Ishikawa (cell line): Measurements from ENCODE around the gene PITPNM1.

Source experiments
- CEBPB ChIP-seq: IDR thresholded peaks from 2 replicates; pipeline ENCODE4 v1.6.1; 2012
- CREB1 ChIP-seq: IDR thresholded peaks from 2 replicates; pipeline ENCODE4 v1.6.1; 2012; ENCODE audit warnings: low read depth
- EGR1 ChIP-seq: IDR thresholded peaks from 2 replicates; pipeline ENCODE4 v1.6.1; 2012
- EP300 ChIP-seq: IDR thresholded peaks from 2 replicates; pipeline ENCODE4 v1.6.1; 2012; ENCODE audit warnings: borderline replicate concordance
- FOXM1 ChIP-seq: IDR thresholded peaks from 2 replicates; pipeline ENCODE4 v1.6.1; 2012; ENCODE audit warnings: low read depth, borderline replicate concordance
- MAX ChIP-seq: IDR thresholded peaks from 2 replicates; pipeline ENCODE4 v1.6.1; 2012
- NFIC ChIP-seq: IDR thresholded peaks from 2 replicates; pipeline ENCODE4 v1.6.1; 2012
- RAD21 ChIP-seq: IDR thresholded peaks from 2 replicates; pipeline ENCODE4 v1.6.1; 2012; ENCODE audit warnings: low read depth
- REST ChIP-seq: IDR thresholded peaks from 2 replicates; pipeline ENCODE4 v1.6.1; 2012; ENCODE audit warnings: low read depth, mild to moderate bottlenecking
- TAF1 ChIP-seq: IDR thresholded peaks from 2 replicates; pipeline ENCODE4 v1.6.1; 2012; ENCODE audit warnings: low read depth, mild to moderate bottlenecking
- TCF12 ChIP-seq: IDR thresholded peaks from 2 replicates; pipeline ENCODE4 v1.6.1; 2012; ENCODE audit warnings: low read depth
- TEAD4 ChIP-seq: IDR thresholded peaks from 2 replicates; pipeline ENCODE4 v1.6.1; 2012
- USF1 ChIP-seq: IDR thresholded peaks from 2 replicates; pipeline ENCODE4 v1.6.1; 2012
- YY1 ChIP-seq: IDR thresholded peaks from 2 replicates; pipeline ENCODE4 v1.6.1; 2012; ENCODE audit warnings: low read depth
- ZBTB7A ChIP-seq: IDR thresholded peaks from 2 replicates; pipeline ENCODE4 v1.6.1; 2012; ENCODE audit warnings: low read depth

Gene PITPNM1

GRCh38 chr11:67464411-67465188, 40.6 kb downstream of the PITPNM1 start:
- TF ChIP-seq USF1: peak; percentile 91
- TF ChIP-seq EGR1: peak; percentile 31; the same call in 1 of the 2 replicates
- peak; percentile 72 for TF ChIP-seq MAX
- no peak for TF ChIP-seq CEBPB
- TF ChIP-seq NFIC: no peak
- peak; percentile 86 for TF ChIP-seq TAF1
- no peak for TF ChIP-seq RAD21
- TF ChIP-seq TEAD4: no peak
- no peak for TF ChIP-seq CREB1
- TF ChIP-seq ZBTB7A: peak; percentile 94
- no peak for TF ChIP-seq REST
- no peak for TF ChIP-seq EP300
- TF ChIP-seq FOXM1: no peak
- peak; percentile 39; the same call in 1 of the 2 replicates for TF ChIP-seq TCF12
- TF ChIP-seq YY1: peak; percentile 86

- TF ChIP-seq FOXM1 (no peak), TAF1 (no peak), TEAD4 (no peak), YY1 (no peak), EGR1 (no peak), USF1 (no peak)
Observed at GRCh38 chr11:67463680-67464410, 41.3 kb downstream of the PITPNM1 start.

GRCh38 chr11:67463186-67463585, 42.0 kb downstream of the PITPNM1 start:
- TF ChIP-seq ZBTB7A: no peak

GRCh38 chr11:67458266-67458665, 46.9 kb downstream of the PITPNM1 start:
- no peak for TF ChIP-seq YY1
- TF ChIP-seq FOXM1: no peak
- no peak for TF ChIP-seq CREB1
- TF ChIP-seq TCF12: no peak
- TF ChIP-seq RAD21: no peak
- TF ChIP-seq MAX: no peak
- TF ChIP-seq EP300: no peak
- TF ChIP-seq USF1: no peak
- TF ChIP-seq TAF1: no peak
- no peak for TF ChIP-seq EGR1
- no peak for TF ChIP-seq REST
- no peak for TF ChIP-seq NFIC
- TF ChIP-seq ZBTB7A: no peak
- no peak for TF ChIP-seq TEAD4

GRCh38 chr11:67457453-67457852, 47.7 kb downstream of the PITPNM1 start:
- TF ChIP-seq REST: no peak
- TF ChIP-seq USF1: no peak
- no peak for TF ChIP-seq CREB1
- TF ChIP-seq EP300: no peak
- TF ChIP-seq YY1: no peak
- no peak for TF ChIP-seq EGR1
